ENCODE measurements around the gene KIZ.

The KIZ gene

GRCh38 chr20:21154692-21155091 is 28.8 kb downstream of the KIZ start:
- no peak for DNase-seq (ENCODE audit: low spot score)
- in situ Hi-C loops (cut with MboI; ENCODE audit: low sequenced_read_pairs, unreplicated experiment): no loop called here
- no peak for TF ChIP-seq CTCF (IDR thresholded peaks at IDR 0.05; ENCODE audit: borderline replicate concordance, control extremely low read depth, extremely low read depth, insufficient read depth, missing control alignments)

DNA sequence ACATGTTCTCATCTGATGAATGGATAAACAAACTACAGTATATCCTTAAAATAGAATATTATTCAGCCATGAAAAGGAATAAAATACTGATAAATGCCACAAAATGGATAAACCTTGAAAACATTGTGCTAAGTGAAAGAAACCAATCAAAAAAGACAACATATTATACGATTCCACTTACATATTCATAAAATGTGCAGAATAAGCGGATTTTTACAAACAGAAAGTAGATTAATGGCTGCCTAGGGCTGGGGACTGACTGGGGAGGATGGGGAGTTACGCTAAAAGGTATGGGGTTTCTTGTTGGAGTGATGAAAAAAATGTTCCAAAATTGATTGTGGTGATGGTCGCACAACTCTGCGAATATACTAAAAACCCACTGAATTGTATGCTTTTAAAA is 29.4 kb downstream of the KIZ start:
- in situ Hi-C loops (cut with MboI; ENCODE audit: low sequenced_read_pairs, unreplicated experiment): no loop called here
- DNase-seq (ENCODE audit: low spot score): no peak
- no peak for TF ChIP-seq CTCF (IDR thresholded peaks at IDR 0.05; ENCODE audit: borderline replicate concordance, control extremely low read depth, extremely low read depth, insufficient read depth, missing control alignments)

DNA sequence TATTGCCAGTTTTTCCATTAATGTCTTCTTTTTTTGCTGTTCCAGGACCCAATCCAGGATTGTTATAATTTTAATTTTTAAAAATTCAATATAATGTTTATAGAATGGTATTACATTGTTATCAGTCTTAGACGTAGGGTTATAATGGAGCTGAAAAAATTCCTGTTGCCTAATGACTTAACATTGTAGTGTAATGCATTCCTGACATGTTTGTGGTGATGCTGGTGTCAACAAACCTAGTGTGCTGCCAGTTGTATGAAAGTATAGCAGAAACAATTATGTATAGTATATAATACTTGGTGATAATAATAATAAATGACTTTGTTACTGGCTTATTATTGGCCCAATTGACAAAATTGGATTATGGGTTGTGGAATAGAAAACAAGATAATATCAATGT is 30.4 kb downstream of the KIZ start:
- in situ Hi-C loops (cut with MboI; ENCODE audit: low sequenced_read_pairs, unreplicated experiment): no loop called here
- no peak for DNase-seq (ENCODE audit: low spot score)
- no peak for TF ChIP-seq CTCF (IDR thresholded peaks at IDR 0.05; ENCODE audit: borderline replicate concordance, control extremely low read depth, extremely low read depth, insufficient read depth, missing control alignments)

DNA sequence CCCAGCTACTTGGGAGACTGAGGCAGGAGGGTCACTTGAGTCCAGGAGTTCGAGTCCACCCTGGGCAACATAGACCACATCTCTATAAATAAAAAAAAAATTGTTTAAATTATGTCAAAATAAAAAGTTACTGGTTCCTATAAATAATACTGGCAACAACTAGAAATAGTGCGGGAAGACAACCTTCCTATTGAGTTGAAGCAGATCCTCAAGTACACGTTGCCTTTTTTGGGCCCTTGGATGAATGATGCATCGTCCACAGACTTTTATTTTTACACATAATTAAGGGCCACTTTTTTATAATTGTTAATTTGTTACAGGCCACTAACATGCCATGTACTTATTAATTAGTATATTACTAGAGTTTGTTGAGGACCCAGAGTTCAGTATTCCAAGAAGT is 31.1 kb downstream of the KIZ start:
- DNase-seq (ENCODE audit: low spot score): no peak
- in situ Hi-C loops (cut with MboI; ENCODE audit: low sequenced_read_pairs, unreplicated experiment): no loop called here
- no peak for TF ChIP-seq CTCF (IDR thresholded peaks at IDR 0.05; ENCODE audit: borderline replicate concordance, control extremely low read depth, extremely low read depth, insufficient read depth, missing control alignments)

DNA sequence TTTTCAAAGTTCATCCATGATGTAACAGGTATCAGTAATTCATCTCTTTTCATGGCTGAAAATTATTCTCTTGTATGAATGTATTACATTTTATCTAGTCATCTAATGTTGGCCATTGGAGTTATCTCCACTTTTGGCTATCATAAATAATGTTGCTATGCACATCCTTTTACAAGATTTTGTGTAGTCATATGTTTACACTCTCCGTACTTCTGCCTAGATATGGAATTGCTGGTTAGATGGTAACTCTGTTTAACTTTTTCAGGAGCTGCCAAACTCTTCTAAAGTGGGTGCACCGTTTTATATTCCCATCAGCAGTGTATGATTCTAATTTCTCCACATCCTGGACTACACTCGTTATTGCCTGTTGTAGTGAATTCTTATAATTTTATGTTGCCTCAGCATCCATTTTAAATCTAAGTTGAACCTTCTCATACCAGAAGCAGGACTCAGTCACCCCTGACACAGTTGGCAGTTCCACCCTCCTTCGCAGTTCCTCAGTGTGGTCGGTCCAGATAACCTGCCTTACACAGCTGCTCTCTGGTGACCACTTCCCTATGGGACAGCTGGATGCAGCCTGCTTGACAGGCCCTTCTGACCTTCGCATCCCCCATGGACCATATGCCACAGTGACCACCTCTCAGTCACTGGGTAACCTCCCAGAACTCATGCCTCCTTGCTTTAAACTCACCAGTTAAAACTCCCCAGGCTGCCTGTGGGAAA is 33.9 kb downstream of the KIZ start:
- no peak for TF ChIP-seq CTCF (IDR thresholded peaks at IDR 0.05; ENCODE audit: borderline replicate concordance, control extremely low read depth, extremely low read depth, insufficient read depth, missing control alignments)
- in situ Hi-C loops (cut with MboI; ENCODE audit: low sequenced_read_pairs, unreplicated experiment): no loop called here
- no peak for DNase-seq (ENCODE audit: low spot score)

DNA sequence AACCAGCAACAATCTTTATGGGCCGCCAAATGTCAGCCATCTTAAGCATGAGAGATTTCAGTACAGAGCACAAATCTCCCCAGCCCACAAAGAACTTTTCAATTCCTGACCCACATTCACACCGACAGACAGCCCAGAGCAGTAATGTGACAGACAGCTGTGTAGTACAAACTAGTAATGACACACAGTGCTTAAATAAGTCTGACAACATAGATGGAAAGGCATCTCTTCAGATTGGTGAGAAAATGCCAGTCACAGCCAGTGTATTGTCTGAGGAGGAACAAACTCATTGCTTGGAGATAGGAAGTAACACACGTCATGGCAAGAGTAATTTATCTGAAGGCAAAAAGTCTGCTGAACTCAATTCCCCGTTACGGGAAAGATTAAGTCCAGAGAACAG is 36.0 kb downstream of the KIZ start:
- TF ChIP-seq CTCF (IDR thresholded peaks at IDR 0.05; ENCODE audit: borderline replicate concordance, control extremely low read depth, extremely low read depth, insufficient read depth, missing control alignments): no peak
- DNase-seq (ENCODE audit: low spot score): no peak
- in situ Hi-C loops (cut with MboI; ENCODE audit: low sequenced_read_pairs, unreplicated experiment): no loop called here

All from GM13976 (cell line).